Fibroblast of skin of left biceps (primary cell): ENCODE measurements around the gene NAV2.
"Not testable (repeated sequence)": the region's sequence is repeated elsewhere in the genome, so short reads cannot be mapped to it uniquely, and the experiment has no call there.

Source experiments
- DNase-seq, 2 experiments: peaks; one replicate each; pipeline ENCODE4 v3.0.0-alpha.2; 2013; ENCODE audit warnings: low read depth in 2 of 2

The NAV2 gene

DNA sequence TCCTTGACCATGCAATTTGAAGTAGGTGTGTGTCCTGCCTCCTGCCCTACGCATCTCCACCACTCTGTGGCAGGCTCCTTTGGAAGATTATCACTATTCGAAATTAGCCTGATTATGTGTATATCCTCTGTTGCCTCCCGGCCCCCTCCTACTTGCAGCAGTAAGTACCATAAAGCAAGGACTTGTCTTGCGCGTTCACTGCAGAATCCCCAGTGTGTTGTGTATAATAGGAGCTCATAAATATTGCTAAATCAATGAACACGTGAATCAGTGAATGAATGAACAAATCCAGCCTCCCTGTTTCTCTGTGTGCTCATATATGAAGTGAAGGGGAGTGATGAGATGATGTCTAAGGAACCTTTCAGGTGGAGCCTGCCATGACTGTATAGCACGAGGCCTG, 237.0 kb downstream of the NAV2 start:
- DNase-seq, result no peak

DNA sequence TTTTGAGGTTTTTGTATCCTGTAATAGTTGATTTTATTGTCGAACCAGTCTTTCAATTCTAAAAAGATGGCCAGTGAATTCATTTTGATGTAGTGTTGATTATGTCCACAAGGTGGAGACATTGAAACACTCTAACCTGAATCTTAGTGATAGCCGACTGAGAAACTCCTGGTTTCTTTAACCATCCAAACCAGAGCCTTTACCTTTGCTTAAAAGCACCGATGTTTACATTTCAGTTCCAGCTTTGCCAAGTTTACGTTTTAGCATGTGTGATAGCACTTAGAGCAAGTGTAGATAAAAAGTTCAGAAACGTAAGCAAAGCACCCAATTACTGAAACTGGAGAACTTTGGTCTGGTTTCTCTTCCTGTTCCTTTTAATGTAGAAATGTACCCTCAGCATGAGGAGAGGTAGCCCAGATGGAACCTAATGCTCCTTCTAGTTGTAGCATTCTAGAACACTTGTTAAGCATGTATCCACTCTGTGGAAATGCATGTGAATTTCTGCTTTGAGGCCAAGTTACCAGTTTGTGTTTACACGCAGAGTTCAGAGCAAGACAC, 239.0 kb downstream of the NAV2 start:
- no peak for DNase-seq

DNA sequence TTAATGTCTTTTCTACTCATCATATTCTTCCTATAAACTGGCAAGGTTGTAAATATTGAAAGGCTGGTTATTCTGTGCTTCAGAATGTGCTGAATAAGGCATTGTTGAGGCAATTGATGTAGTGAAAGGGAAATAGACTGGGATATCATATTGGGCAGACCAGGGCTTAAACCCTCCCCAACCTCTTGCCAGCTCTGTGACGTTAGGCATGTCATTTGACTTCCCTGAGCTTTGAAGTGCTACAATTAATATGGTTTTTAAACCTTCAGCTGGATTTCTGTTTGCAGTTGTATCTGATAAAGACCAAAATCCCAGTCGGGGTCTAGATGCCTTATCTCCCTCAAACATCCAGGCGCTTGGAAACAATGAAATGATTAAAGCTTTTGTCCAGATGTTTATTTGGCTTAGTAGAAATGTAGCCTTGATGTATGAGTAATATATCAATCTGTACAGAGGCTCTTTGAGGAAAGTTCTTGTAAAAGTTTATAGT, 239.5 kb downstream of the NAV2 start:
- no peak for DNase-seq

DNA sequence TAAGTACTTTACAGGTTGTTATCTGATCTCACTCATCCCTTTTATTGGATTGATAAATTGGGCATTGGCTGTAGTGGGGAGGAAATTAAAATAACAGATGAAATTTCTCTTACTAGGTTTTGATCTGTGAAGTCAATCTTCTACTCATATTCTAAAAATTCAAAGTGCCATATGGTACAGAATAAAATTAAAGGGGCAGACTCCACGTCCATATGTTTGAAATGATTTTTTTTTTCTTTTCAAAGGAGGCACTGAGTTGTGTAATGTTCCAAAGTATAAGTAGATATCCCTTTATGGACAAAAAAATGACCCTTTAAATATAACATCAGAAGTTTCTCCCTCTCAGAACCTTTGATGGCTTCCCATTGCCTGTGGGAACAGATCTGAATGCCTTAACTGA, 240.3 kb downstream of the NAV2 start:
- DNase-seq, result no peak

DNA sequence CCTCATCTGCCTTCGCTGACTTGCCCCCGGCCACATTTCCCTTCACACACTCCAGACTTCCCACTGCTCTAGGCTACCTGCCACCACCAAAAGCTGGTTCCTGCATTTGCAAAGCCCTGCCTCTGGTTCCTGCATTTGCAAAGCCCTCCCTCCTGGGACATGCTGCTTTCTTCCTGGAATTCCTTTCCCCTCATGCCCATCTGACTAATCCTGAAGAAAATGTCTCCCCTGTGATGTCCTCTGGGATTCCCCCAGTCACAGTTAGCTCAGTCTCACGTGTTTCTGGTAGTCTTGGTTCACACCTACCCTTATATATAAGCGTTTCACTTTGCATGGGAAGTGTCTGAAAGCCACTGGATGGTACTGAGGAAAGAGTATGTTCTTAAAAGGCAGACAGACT, 240.7 kb downstream of the NAV2 start:
- DNase-seq, result no peak

DNA sequence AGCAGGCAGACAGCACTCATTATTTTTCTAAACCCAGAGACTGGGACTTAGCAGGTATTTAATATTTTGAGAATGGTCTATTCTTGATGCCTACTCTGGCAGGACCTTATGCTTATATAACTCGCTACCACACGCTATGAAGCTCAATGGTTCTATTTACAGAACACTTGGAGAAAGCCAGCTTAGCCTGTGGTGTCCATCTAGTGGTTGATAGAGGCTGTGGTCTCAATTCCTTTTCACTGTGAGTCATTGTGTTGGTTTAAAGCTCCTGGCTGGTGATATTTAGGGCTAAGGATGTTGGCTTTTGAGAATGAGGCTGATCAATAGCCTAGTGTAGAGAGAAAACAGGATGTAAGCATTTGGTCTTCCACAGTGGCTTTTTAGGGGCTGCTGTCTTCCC, 241.3 kb downstream of the NAV2 start:
- DNase-seq, result peak in 1 of 2 experiments; percentile 57

DNA sequence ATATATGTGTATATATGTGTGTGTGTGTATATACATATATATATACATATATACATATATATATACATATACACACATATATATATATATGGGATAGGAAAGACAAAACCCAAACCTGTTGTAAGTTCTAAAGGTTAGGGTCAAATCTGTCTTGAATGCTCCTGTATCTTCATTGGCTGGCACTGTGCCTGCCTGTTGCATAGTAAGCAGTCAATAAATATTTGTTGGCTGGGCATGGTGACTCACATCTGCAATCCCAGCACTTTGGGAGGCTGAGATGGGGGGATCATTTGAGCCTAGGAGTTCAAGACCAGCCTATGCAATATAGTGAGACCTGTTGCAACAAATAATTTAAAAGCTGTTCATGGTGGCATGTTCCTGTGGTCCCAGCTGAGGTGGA, 242.3 kb downstream of the NAV2 start:
- DNase-seq, result no peak

DNA sequence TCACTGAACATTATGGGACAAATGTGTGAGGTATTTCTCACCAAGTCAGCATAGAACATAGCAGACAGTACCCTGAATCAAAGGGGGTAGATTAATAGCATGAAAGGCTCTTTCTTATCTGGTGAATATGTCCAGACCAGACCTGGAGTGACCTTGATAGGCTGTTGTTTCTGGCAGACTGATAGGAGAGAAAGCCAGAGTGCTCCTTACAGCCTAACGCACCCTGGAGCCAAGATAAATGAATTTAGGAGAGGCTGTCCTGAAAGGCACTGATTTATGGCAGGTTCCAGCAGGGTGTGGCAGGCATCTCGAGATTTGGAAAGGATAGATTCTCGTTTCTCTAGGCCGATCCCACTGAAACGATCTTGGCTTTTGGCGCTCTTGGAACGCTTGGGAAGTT, 243.0 kb downstream of the NAV2 start:
- no peak for DNase-seq

DNA sequence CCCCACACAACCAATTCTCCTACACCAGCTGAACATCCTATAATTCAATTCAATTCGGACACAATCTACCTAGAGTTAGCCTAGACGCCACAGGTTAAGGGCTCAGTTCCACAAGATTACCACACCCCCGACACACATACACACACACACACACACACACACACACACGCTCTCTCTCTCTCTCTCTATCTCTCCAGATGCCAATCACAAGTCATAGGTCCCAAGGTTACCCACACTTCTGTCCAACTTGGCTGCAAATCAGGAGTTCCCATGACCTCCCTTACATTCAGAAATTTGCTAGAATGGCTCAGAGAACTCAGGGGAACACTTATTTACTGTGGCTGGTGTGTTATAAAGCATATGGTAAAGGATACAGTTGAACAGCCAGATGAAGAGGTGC, 243.6 kb downstream of the NAV2 start:
- no peak for DNase-seq

DNA sequence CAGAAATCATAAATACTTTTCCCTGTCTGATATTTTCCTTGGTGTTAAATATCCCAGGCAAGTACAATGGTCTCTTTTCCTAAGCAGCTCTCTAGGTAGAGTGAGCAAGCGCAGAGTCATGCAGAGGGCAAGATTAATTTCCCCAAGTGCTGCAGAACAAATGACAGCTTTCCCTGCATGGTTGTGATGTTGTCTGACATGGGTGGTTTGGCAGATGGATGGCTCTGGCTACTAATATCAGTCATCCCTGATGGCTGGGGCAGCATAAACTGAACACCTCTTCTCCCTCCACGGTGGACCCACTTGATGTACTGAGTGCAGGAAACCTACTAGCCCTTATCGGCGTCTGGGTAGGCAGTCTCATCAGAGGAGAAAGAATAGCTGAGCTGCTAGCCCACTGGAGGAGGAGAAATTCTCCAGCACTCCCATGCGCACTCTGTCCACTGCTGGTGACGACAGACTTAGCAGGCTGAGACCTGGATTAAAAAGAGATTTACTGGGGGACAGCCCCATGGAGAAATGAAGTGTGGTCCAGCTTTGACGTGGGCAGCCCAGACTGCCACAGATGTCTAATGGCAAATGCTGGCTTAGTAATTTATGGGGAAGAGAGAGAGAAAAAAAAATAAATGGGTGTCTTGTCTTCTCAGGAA, 244.8 kb downstream of the NAV2 start:
- DNase-seq, result no peak

DNA sequence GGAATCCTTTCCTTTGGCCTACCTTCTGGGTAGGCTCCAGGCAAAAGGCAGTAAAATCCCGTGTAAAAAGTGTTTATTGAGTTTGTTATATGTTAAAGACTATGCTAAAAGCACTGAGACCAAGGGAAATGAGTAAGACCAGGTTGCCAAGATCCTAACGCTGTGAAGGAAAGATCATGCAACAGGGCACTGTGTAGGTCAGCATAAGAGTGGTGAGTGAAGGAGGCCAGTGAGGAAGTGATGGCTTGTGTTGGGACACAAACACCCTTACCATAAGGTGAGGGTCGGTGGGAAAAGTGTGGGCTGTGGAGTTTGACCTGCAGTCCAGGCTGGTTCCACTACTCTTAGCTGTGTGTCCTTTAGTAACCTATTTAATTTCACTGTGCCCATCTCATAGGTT, 245.6 kb downstream of the NAV2 start:
- DNase-seq, result no peak

DNA sequence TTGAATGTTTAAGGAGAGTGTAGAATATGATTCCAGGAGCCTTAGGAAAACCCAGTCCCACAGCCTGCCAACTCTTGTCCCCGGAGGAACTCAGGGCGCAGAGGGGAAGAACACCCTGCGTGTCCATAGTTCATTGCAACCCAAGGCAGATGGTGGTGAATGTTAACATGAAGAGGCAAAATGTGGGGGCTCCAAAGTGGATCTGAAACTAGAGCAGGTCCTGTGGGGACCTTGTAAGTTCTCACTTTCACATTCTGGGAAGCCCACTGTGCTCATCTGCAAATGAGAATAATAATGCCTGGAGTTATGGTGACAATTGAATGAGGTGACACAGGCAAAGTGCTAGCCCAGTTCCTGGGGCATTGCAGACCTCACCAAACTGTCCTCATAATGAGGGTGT, 246.6 kb downstream of the NAV2 start:
- DNase-seq, result no peak

DNA sequence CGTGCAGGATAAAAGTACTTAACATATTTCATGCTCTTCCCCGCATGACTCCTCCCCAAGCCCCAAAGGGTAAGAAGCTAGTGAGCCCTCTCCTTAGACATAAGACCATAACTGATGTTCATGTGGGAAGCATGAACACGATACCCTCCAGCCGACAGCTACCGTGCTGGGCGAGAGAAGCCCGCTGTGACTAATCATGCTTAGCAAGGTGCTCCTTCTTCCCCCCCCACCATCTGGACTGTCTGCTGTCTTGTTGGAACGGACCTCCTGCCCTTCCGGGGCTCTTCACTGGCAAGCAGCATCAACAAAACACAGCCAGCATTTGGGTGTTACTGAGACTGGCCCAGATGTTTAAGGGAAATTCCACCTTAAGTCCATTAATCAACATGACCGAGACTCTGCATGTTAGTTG, 247.0 kb downstream of the NAV2 start:
- no peak for DNase-seq

DNA sequence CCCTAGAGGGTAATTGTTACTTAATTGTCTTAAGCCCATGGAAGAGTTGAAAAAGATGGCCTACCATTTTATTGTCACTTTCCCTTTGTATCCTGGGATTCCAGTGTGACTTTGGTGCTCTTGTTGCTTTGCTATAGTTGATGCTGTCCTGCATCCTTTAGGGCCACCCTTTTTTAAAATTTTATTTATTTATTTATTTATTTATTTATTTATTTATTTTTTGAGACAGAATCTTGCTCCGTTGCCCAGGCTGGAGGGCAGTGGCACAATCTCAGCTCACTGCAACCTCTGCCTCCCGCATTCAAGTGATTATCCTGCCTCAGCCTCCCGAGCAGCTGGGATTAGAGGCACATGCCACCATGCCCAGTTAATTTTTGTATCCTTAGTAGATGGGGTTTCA, 247.8 kb downstream of the NAV2 start:
- not testable (repeated sequence) for DNase-seq

DNA sequence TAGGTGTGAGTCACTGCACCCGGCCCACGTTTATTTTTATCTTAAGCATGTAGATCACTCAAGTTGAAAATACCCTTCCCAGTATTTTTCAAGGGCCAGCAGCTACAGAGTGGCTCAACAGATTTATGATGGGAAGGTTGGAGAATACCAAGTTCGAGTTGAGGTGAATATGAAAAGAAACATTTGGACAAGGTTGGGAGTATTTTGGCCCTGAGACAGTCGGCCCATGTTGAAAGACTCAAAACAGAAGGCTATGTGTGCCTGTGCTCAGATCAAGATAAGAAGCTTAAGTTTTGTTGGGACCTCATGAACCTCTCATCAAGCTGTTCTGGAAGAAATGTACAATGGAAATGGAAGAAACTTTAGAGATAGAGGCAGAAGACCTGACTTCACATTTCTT, 248.6 kb downstream of the NAV2 start:
- no peak for DNase-seq

DNA sequence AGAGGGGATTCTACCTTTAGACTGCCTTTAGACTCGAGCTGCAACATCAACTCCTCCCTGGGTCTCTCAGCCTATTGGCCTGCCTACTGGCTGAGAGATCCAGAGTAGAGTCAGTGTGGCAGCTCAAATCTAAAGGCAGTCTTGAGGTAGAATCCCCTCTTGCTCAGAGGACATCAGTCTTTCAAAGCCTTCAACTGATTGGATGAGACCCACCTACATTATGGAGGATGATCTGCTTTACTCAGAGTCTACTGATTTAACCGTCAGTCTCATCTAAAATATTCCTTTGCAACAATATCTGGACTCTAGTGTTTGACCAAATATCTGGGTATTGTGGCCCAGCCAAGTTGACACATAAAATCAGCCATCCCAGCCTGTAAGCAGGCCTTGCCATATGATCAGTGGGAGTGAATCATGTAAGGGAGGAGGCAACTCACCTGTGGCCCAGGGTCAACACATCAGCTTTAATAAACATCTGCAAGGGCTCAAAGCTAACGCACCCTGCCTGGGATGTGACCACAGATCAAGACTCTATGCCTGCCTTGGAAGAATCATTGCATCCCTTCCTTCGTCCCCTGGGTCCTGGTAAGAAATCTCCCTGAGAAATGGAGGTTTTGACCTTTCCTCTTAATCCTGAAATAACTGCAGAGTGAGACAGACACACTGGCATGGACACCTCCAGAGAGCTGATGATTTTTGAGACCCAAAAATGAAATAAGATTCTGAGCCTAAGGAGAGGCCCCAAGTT, 249.6 kb downstream of the NAV2 start:
- DNase-seq, result no peak

DNA sequence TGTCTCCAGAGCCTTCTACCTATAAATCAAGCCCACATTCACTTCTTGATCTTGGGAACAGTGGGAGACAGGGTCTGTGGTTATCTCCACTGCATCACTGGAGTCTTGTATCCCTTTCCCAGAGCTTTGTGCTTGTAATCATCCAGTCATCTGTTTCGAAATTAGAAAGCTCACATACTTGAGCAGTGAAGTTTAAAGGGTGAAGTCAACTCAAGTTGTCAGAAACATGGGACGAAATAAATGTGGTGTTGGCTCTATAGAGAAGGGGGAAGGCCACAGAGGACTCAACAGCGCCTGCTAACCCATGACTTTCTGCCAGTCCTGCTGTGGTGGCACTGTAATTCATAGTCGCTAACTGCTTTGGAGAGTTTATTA, 250.2 kb downstream of the NAV2 start:
- peak; percentile 67 to 68 for DNase-seq

DNA sequence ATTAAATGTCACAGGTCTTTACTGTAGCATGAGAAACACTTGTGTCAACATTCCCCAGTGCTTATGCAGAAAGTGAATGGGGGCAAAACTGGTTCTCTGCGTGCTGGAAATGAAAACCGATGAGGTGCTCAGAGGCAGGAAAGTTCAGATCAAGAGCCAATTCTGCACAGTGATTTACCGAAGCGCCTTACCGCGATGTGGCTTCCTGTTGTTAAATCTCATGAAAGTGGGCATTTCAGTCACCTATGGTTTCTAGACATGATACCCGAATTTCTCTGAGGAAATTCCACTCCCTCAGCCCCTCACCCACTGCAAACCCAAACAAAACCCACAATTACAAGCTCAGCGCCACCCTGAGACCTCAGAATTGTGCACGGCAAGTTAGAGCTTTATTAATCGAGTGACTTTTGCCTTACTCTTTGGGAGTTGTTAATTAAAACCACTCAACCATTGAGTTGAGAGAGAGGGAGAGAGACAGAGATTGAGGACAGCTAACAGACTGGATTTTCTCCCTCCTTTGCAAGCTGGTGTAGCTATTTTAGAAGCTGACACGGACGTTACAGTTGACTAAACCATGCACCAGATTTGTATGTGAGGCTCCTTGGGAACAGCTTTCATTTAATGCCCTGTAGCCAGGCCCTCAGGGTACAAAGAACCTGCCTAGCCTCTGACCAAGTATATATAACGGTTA, 251.2 kb downstream of the NAV2 start:
- no peak for DNase-seq

DNA sequence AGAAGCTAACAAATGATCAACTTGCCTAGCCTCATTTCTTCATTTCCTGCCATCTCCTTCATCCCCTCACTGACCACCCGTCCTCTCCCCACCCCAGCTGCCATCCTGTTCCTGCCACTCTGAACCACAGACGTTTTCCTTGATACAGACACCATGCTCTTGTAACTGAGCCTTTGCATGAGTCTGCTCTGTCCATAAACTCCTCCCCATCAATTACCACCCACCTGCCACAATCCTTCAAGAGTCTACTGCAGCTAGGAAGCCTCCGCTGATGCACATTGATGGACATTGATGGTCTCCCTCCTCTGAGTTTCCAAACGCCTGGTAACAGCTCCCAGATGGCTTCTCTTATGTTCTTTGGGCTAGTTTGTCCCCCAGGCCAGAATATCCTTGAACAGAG, 253.8 kb downstream of the NAV2 start:
- no peak for DNase-seq

DNA sequence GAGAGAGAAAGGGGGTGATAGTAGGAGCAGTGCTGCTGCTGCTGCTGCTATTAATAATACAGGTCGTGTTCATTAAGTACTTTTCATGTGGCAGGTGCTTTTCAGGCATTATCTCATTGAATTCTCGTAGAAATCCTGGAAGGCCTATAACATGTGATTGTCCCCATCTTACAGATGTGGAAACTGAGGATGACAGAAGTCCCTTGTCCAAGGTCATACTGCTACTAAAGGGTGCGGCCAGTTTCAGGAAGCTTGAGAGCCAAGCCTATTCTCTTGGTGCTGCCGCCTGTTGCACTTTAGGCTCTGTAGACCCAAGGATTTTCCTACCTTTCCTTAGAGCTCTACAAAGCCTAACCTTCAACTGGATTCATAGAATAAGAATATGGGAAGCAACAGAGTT, 254.3 kb downstream of the NAV2 start:
- DNase-seq, result no peak

DNA sequence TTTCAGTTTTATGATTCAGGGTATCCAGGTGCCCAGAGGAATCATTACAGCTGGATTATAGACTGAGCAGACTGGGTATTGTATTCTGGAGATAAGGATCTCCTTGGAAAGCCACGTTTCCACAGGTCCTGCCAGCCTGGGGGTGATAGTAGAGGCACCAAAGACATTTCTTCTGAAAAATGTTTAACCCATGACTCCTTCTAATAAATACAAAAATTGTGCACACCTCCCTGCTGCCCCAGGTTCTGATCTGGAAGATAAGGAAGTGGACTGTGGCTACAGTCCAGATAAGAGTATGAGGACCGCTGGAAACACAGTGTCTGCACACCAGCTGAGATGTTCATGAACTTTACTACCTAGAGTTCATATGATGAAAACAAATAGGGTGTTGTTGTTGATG, 255.2 kb downstream of the NAV2 start:
- no peak for DNase-seq

DNA sequence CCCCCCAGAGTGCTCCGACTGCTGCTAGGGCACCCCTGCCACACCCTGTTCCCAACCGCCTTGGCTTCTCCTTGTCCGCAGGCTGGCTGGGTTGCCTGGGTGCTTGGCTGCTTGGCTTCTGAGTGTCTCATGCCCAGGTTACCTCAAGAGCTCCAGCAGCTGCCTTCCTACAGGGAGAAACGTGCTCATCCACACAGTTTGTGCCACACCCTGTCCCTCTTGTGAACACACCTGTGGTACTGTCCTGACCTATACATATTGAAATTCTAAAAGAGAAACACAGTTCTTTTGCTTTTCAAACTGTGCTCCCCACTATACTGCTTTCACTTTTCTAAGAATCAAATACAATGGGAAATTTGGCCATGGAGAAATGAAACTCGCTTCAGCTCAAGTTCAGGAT, 256.2 kb downstream of the NAV2 start:
- no peak for DNase-seq

DNA sequence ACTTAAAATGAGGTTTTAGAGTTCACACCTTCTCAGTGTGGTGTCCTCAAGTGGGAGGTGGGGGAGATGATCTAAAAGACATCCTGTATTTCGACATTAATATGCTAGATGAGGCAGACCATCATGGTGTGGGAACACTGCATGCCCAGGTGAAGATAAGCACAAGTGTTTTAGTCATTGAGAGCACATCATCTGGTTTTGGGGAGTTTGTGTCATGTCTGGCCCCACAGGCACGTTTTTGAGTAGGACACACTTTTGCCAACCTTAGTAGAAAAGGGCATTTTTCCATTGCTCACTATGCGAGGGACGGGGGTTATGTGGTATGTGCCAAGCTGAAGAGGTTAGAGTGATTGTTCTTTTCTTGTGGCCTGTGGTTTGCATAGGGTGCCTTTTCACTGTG, 258.3 kb downstream of the NAV2 start:
- DNase-seq, result no peak
